Astrocyte (in vitro differentiated cells and primary cell): ENCODE measurements around the gene FPGS.

ENCODE experiments used
- CTCF ChIP-seq: IDR thresholded peaks from 2 replicates; pipeline ENCODE4 v1.5.1; 2011; ENCODE audit warnings: low read depth, mild to moderate bottlenecking, inconsistent platforms, low read length, moderate library complexity; ENCODE audit not compliant: insufficient read depth
- EZH2 ChIP-seq: IDR thresholded peaks from 2 replicates; pipeline ENCODE4 v1.6.1; 2012; ENCODE audit warnings: mild to moderate bottlenecking, low read length, inconsistent platforms; ENCODE audit not compliant: insufficient read depth

- TF ChIP-seq CTCF (no peak), EZH2 (no peak)
Measured at GRCh38 chr9:127863191-127863621, 60.5 kb downstream of the FPGS start.
